Astrocyte (in vitro differentiated cells and primary cell): ENCODE measurements around the gene PHOSPHO1. TPM values are rescaled to one million over a fixed set of nuclear protein-coding genes. Genes with fewer than 3 reads are reported as not detected.

Source experiments
- DNase-seq: peaks from one replicate; pipeline ENCODE4 v3.0.0-alpha.2; 2010; ENCODE audit warnings: low read depth
- FAIRE-seq: peaks from 2 replicates; lab custom pipeline; 2011; peaks lifted over from hg19 to GRCh38; lab: Jason Lieb, UNC
- H2AFZ ChIP-seq: 2 replicates; pipeline ENCODE4 v1.6.0; 2012; ENCODE audit warnings: low read depth, low read length, inconsistent platforms
- H3K27ac ChIP-seq: 2 replicates; pipeline ENCODE4 v1.5.1; 2011; ENCODE audit warnings: low read depth, low read length, inconsistent platforms
- H3K27me3 ChIP-seq: 2 replicates; pipeline ENCODE4 v1.6.0; 2011; ENCODE audit warnings: low read length, inconsistent platforms; ENCODE audit not compliant: insufficient read depth
- H3K36me3 ChIP-seq: 2 replicates; pipeline ENCODE4 v1.5.1; 2011; ENCODE audit warnings: low read length, inconsistent platforms; ENCODE audit not compliant: insufficient read depth
- H3K4me1 ChIP-seq: 2 replicates; pipeline ENCODE4 v1.5.1; 2011; ENCODE audit warnings: low read length, inconsistent platforms; ENCODE audit not compliant: insufficient read depth
- H3K4me2 ChIP-seq: 2 replicates; pipeline ENCODE4 v1.6.0; 2012; ENCODE audit warnings: low read length, inconsistent platforms
- H3K4me3 ChIP-seq: 2 replicates; pipeline ENCODE4 v1.5.1; 2011; ENCODE audit warnings: low read depth, mild to moderate bottlenecking, low read length, inconsistent platforms; ENCODE audit not compliant: insufficient read depth
- H3K79me2 ChIP-seq: 2 replicates; pipeline ENCODE4 v1.6.0; 2012; ENCODE audit warnings: mild to moderate bottlenecking, low read length, inconsistent platforms; ENCODE audit not compliant: insufficient read depth
- H3K9ac ChIP-seq: 2 replicates; pipeline ENCODE4 v1.6.0; 2012; ENCODE audit warnings: mild to moderate bottlenecking, low read length, inconsistent platforms
- H3K9me3 ChIP-seq: 2 replicates; pipeline ENCODE4 v1.5.1; 2012; ENCODE audit warnings: low read depth, mild to moderate bottlenecking, low read length, inconsistent platforms; ENCODE audit not compliant: insufficient read depth
- H4K20me1 ChIP-seq: 2 replicates; pipeline ENCODE4 v1.6.0; 2012; ENCODE audit warnings: low read length, inconsistent platforms; ENCODE audit not compliant: insufficient read depth
- H3K27ac Mint-ChIP-seq: one replicate; pipeline ENCODE4 v1.8.0; 2021; ENCODE audit warnings: mild to moderate bottlenecking, mixed read lengths; ENCODE audit not compliant: unreplicated experiment
- H3K27me3 Mint-ChIP-seq: one replicate; pipeline ENCODE4 v1.8.0; 2021; ENCODE audit warnings: low read depth, mixed read lengths; ENCODE audit not compliant: unreplicated experiment
- H3K36me3 Mint-ChIP-seq: one replicate; pipeline ENCODE4 v1.8.0; 2021; ENCODE audit warnings: low read depth, mixed read lengths; ENCODE audit not compliant: unreplicated experiment
- H3K4me1 Mint-ChIP-seq: one replicate; pipeline ENCODE4 v1.8.0; 2021; ENCODE audit warnings: low read depth, mixed read lengths; ENCODE audit not compliant: unreplicated experiment
- H3K4me3 Mint-ChIP-seq: one replicate; pipeline ENCODE4 v1.8.0; 2021; ENCODE audit warnings: mild to moderate bottlenecking, moderate library complexity, mixed read lengths; ENCODE audit not compliant: unreplicated experiment
- H3K9me3 Mint-ChIP-seq: one replicate; pipeline ENCODE4 v1.8.0; 2021; ENCODE audit warnings: mild to moderate bottlenecking, mixed read lengths; ENCODE audit not compliant: unreplicated experiment
- CTCF ChIP-seq: IDR thresholded peaks from 2 replicates; pipeline ENCODE4 v1.5.1; 2011; ENCODE audit warnings: low read depth, mild to moderate bottlenecking, inconsistent platforms, low read length, moderate library complexity; ENCODE audit not compliant: insufficient read depth
- EZH2 ChIP-seq: IDR thresholded peaks from 2 replicates; pipeline ENCODE4 v1.6.1; 2012; ENCODE audit warnings: mild to moderate bottlenecking, low read length, inconsistent platforms; ENCODE audit not compliant: insufficient read depth
- total RNA-seq: library from RNA; stranded (reverse); gene quantifications from 2 replicates; pipeline ENCODE4 v1.2.1, GENCODE V29; 2021

The PHOSPHO1 gene
- total RNA-seq, 1 donor from 2014 or later: 0.95 TPM

DNA sequence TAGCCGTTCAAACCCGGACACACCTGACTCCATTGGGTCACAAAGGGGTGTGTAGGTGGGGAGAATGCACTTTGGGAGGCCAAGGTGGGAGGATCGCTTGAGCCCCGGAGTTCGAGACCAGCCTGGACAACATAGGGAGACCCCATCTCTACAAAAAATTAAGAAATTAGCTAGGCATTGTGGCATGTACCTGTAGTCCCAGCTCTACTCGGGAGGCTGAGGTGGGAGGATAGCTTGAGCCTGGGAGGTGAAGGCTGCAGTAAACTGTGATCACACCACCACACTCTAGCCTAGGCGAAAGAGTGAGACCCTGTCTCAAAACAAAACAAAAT is 942 bp upstream of the PHOSPHO1 start:
- Mint-ChIP-seq H3K4me3 (peak overlapping the region; percentile 82), H3K4me1 (peaks cover 8% of the 10 kb centered on the region), H3K27ac (no peak overlapping the region), H3K36me3 (no peaks in the 10 kb centered on the region), H3K27me3 (peaks cover 42% of the 10 kb centered on the region), H3K9me3 (no peaks in the 10 kb centered on the region)
- TF ChIP-seq EZH2 (peak; percentile 23), CTCF (no peak)
- Histone ChIP-seq H3K27ac (no peak overlapping the region), H3K27me3 (peaks cover 16% of the 10 kb centered on the region), H3K79me2 (no peaks in the 10 kb centered on the region), H3K4me1 (peaks cover 4% of the 10 kb centered on the region), H4K20me1 (peaks cover 4% of the 10 kb centered on the region), H3K4me3 (no peak overlapping the region), H3K4me2 (peak overlapping the region; percentile 98), H3K36me3 (no peaks in the 10 kb centered on the region), H3K9me3 (no peaks in the 10 kb centered on the region), H2AFZ (peak overlapping the region; percentile 99), H3K9ac (no peak overlapping the region)
- FAIRE-seq (no peak), DNase-seq (no peak)

DNA sequence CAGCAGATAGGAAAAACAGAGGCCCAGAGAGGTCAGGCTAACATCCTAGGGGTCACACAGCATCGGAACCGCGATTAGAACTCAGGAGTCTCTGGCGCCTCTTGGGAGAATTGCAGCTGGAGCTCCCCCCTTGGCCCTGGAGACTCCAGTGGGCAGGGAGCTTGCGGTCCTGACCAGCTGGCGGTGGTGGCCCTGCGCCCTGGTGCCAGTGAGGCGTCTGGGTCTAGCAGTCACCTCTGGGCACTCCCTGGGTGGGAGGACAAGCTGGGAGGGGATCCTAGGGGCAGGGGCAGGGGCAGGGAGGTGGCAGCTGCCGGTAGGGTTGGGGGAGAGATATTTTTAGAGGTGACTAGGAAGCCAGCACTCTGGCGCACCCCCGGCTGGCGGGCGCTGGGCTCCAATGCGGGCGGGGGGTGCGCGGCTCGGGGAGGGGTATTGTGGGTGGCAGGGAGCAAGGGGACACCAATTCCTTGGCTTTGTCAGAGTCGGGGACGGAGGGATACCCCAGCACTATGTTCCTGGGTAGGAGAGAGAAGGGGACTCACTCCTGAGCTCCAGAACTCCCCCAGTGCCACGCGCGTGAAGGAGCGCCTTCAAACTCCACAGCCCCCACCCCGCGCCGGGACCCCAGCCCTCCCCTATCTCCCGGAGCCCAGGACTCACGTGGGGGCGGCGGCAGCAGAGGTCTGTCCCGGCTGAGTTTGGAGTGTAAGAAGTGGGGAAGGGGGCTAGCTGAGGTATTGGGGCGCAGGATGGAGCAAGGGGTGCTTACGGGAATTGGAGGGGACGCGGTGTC is 584 bp downstream of the PHOSPHO1 start:
- Histone ChIP-seq H2AFZ (peak overlapping the region; percentile 99), H3K36me3 (no peaks in the 10 kb centered on the region), H3K9me3 (no peaks in the 10 kb centered on the region), H3K27ac (no peak overlapping the region), H3K4me3 (peak overlapping the region; percentile 79), H3K4me2 (peak overlapping the region; percentile 98), H3K9ac (peak overlapping the region; percentile 70), H3K4me1 (peaks cover 4% of the 10 kb centered on the region), H4K20me1 (peaks cover 11% of the 10 kb centered on the region), H3K79me2 (no peaks in the 10 kb centered on the region), H3K27me3 (peaks cover 23% of the 10 kb centered on the region)
- Mint-ChIP-seq H3K36me3 (peaks cover 2% of the 10 kb centered on the region), H3K9me3 (no peaks in the 10 kb centered on the region), H3K27ac (peak overlapping the region; percentile 62), H3K4me3 (peak overlapping the region; percentile 83), H3K4me1 (peaks cover 8% of the 10 kb centered on the region), H3K27me3 (peaks cover 48% of the 10 kb centered on the region)
- no peak for FAIRE-seq
- TF ChIP-seq EZH2: no peak
- TF ChIP-seq CTCF: no peak
- no peak for DNase-seq
